GM12878 (cell line): Measurements from ENCODE around the gene UAP1L1. TPM values are rescaled to one million over a fixed set of nuclear protein-coding genes. Genes with fewer than 3 reads are reported as not detected.

Experiments used
- ATAC-seq: fragments of 200-7000 bp; cut with Tn5 transposase; 3 replicates; pipeline ENCODE4 v1.9.1; 2020; ENCODE audit warnings: mild to moderate bottlenecking, moderate library complexity
- BruUV-seq: library from RNA; stranded (reverse); fragments of 400-500 nt; replicated peaks from 2 replicates; lab custom pipeline; 2021; lab: Mats Ljungman, UMichigan
- CTCF ChIA-PET: fragments of 300-600 bp; sonication (Branson Sonifier 250); formaldehyde crosslinking; extraction: SDS; loops from one replicate; lab custom pipeline; 2021; ENCODE audit warnings: inconsistent platforms; lab: Yijun Ruan, JAX
- POLR2A ChIA-PET: fragments of 350-600 bp; formaldehyde crosslinking; extraction: SDS; loops from one replicate; lab custom pipeline; 2021; ENCODE audit warnings: inconsistent platforms; lab: Charles Lee
- RAD21 ChIA-PET: fragments of 300-600 bp; sonication (Branson Sonifier 250); formaldehyde crosslinking; loops from one replicate; lab custom pipeline; 2023; ENCODE audit warnings: antibody characterized with exemption; ENCODE audit not compliant: unreplicated experiment; lab: Charles Lee
- SMC1A ChIA-PET: fragments of 300-600 bp; sonication (Branson Sonifier 250); formaldehyde crosslinking; loops from one replicate; lab custom pipeline; 2023; ENCODE audit not compliant: unreplicated experiment, uncharacterized antibody; lab: Charles Lee
- DNase-seq: peaks from one replicate; pipeline ENCODE4 v3.0.0-alpha.2; 2011; ENCODE audit warnings: low read depth, low spot score
- FAIRE-seq: peaks from 3 replicates; lab custom pipeline; 2011; peaks lifted over from hg19 to GRCh38; lab: Jason Lieb, UNC
- H2AFZ ChIP-seq: 2 replicates; pipeline ENCODE4 v1.6.0; 2011; ENCODE audit warnings: low read depth, low read length, control low read depth; ENCODE audit not compliant: control insufficient read depth
- H3K27ac ChIP-seq: 2 replicates; pipeline ENCODE4 v1.5.1; 2011; ENCODE audit warnings: control low read depth; ENCODE audit not compliant: control insufficient read depth, insufficient read depth
- H3K27me3 ChIP-seq, 2 experiments: replicated peaks in 1 of 2; 2 replicates each; pipeline versions ENCODE4 v1.6.0 to v1.6.1; 2011; ENCODE audit warnings: low read length in 1 of 2; ENCODE audit not compliant: control insufficient read depth in 2 of 2, insufficient read depth in 2 of 2
- H3K36me3 ChIP-seq, 2 experiments: 2 replicates each; pipeline ENCODE4 v1.5.1; 2011; ENCODE audit warnings: low read length in 1 of 2; ENCODE audit not compliant: control insufficient read depth in 2 of 2, insufficient read depth in 2 of 2
- H3K4me1 ChIP-seq: 2 replicates; pipeline ENCODE4 v1.6.1; 2011; ENCODE audit warnings: mild to moderate bottlenecking, low read length, moderate library complexity, mixed read lengths; ENCODE audit not compliant: control insufficient read depth, insufficient read depth
- H3K4me2 ChIP-seq: 2 replicates; pipeline ENCODE4 v1.6.0; 2011; ENCODE audit warnings: control low read depth; ENCODE audit not compliant: control insufficient read depth, insufficient read depth
- H3K4me3 ChIP-seq: fragments of 200-600 bp; sonication (generic); 2 replicates; pipeline ENCODE4 v1.5.1; 2016
- H3K79me2 ChIP-seq: 2 replicates; pipeline ENCODE4 v1.6.0; 2011; ENCODE audit warnings: low read length; ENCODE audit not compliant: control insufficient read depth, insufficient read depth
- H3K9ac ChIP-seq: 2 replicates; pipeline ENCODE4 v1.8.0; 2011; ENCODE audit warnings: low read length, control low read depth, mixed read lengths; ENCODE audit not compliant: control insufficient read depth, insufficient read depth
- H3K9me3 ChIP-seq: replicated peaks from 3 replicates; pipeline ENCODE4 v1.5.1; 2011; ENCODE audit warnings: mild to moderate bottlenecking, low read length; ENCODE audit not compliant: control insufficient read depth, insufficient read depth
- H4K20me1 ChIP-seq: 2 replicates; pipeline ENCODE4 v1.6.0; 2011; ENCODE audit not compliant: control insufficient read depth, insufficient read depth
- BHLHE40 ChIP-seq, 2 experiments: fragments of 450-650 bp in 1 of 2; IDR thresholded peaks; 2 replicates each; pipeline ENCODE4 v1.6.1; 2011 to 2017; ENCODE audit warnings: low read depth in 2 of 2, borderline replicate concordance in 1 of 2, improper control_type of control experiment in 1 of 2, low read length in 1 of 2, mild to moderate bottlenecking in 1 of 2
- CBFB ChIP-seq: IDR thresholded peaks from 2 replicates; pipeline ENCODE4 v1.6.1; 2016; ENCODE audit warnings: antibody characterized with exemption, low read depth
- HDAC6 ChIP-seq: fragments of 200-600 bp; sonication (generic); IDR thresholded peaks from one replicate; pipeline ENCODE4 v1.8.0; 2017; ENCODE audit warnings: antibody characterized with exemption; ENCODE audit not compliant: unreplicated experiment
- IKZF1 ChIP-seq: fragments of 450-650 bp; conservative IDR thresholded peaks from 2 replicates; pipeline ENCODE4 v1.6.1; 2017; ENCODE audit warnings: antibody characterized with exemption, mild to moderate bottlenecking
- MEF2B ChIP-seq: fragments of 450-650 bp; IDR thresholded peaks from 2 replicates; pipeline ENCODE4 v1.6.1; 2018; ENCODE audit warnings: mild to moderate bottlenecking, moderate library complexity; ENCODE audit not compliant: partially characterized antibody, poor library complexity, severe bottlenecking
- MTA2 ChIP-seq: fragments of 450-650 bp; IDR thresholded peaks from 2 replicates; pipeline ENCODE4 v1.6.1; 2016; ENCODE audit warnings: low read depth, mild to moderate bottlenecking, moderate library complexity
- MYC ChIP-seq: IDR thresholded peaks from 2 replicates; pipeline ENCODE4 v1.6.1; 2011; ENCODE audit warnings: mild to moderate bottlenecking, low read length, moderate library complexity, inconsistent platforms; ENCODE audit not compliant: insufficient read depth, insufficient replicate concordance, insufficient read length, severe bottlenecking
- SP1 ChIP-seq: IDR thresholded peaks from one replicate; pipeline ENCODE4 v1.6.1; 2011; ENCODE audit warnings: low read depth, low read length
- ZNF24 ChIP-seq: fragments of 450-650 bp; IDR thresholded peaks from 2 replicates; pipeline ENCODE4 v1.6.1; 2017; ENCODE audit warnings: antibody characterized with exemption, mild to moderate bottlenecking
- WGBS: methylation state at CpG from one replicate; pipeline ENCODE4 v1.1.6; 2016; ENCODE audit warnings: low lambda C conversion rate; ENCODE audit not compliant: insufficient replicate concordance, insufficient coverage; ENCODE audit errors: missing lambda C conversion rate; 5-methylcytosine and 5-hydroxymethylcytosine counted together
- in situ Hi-C: fragments of 300-500 bp; cut with MboI; formaldehyde crosslinking; loops from 9 replicates; pipeline ENCODE4 v1.14.3; 2018; ENCODE audit warnings: mixed read lengths
- intact Hi-C: fragments of 100-400 bp; cut with micrococcal nuclease; formaldehyde crosslinking; loops from one replicate; pipeline ENCODE4 v1.14.2; 2022; ENCODE audit not compliant: unreplicated experiment
- polyA plus RNA-seq, 11 experiments: library from polyadenylated mRNA; depleted of rRNA in 4 of 11; unstranded in 6 of 11; stranded (reverse) in 5 of 11; fragments of >200 nt; fragmentation: Nextera tagmentation in 4 of 11; fragmentation: Illumina TruSeq in 1 of 11; extraction: Ambion mirVana in 4 of 11; extraction: Trizol in 1 of 11; gene quantifications; 1 replicate in 1 of 11; 2 replicates in 10 of 11; pipeline versions ENCODE4 v1.2.1 to v1.2.3, GENCODE V29; 2011 to 2016; ENCODE audit warnings: inconsistent platforms in 2 of 11, missing spikeins in 2 of 11, low read depth in 1 of 11
- total RNA-seq, 4 experiments: library from RNA; depleted of rRNA in 3 of 4; stranded (reverse); fragments of >200 nt in 3 of 4; fragmentation: Illumina TruSeq in 1 of 4; extraction: Trizol in 1 of 4; gene quantifications; 2 replicates each; pipeline versions ENCODE4 v1.2.1 to v1.2.3, GENCODE V29; 2013 to 2021
- TF ChIP-seq, protein P1 (sequence below): fragments of 450-650 bp; formaldehyde crosslinking; IDR thresholded peaks from 2 replicates; pipeline ENCODE4 v1.4.0; 2022; ENCODE audit warnings: mild to moderate bottlenecking, moderate library complexity

Gene UAP1L1
- total and polyA plus RNA-seq, 10 of the 15 experiments (the other 5 are each of a cell fraction or from before 2014, with no cell fraction given) = 0.29 to 15.7 (median 5.8) TPM

DNA sequence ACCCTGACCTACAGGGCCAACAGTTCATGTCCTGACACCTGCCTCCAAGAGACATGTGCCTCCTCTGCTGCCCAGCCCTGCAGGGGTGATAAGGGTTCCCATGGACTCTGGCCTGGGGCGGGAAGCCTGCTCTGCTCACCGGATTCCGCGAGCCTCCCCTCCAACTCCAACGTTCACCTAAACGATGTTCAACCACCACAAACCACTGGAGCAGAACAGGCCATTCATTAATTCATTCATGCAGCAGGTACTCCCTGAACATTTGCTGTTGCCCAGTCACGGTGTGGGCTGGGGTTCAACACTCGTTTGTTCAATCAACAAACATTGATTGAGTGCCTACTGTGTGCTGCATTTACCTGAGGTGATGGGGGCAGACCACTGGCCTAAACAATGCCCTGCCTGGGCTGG lies 3.3 kb upstream of the UAP1L1 start:
- WGBS = 74% methylated on average over 8 of the region's 8 CpGs
- DNase-seq (no peak), FAIRE-seq (no peak), ATAC-seq (no peak)
- no peak overlapping the region for H3K27ac ChIP-seq
- no peaks in the 10 kb centered on the region for H3K9me3 ChIP-seq
- peaks cover 13% of the 10 kb centered on the region for H3K79me2 ChIP-seq
- ChIA-PET SMC1A (interaction anchor here (1.0 kb wide), 1 partner anchor 22 kb away, joined by 5 read pairs; no protein-coding TSS in a partner anchor), CTCF (no interaction called here), POLR2A (interaction anchor here (0.5 to 1.3 kb wide), 2 partner anchors 12 to 125 kb away, joined by 4 to 8 read pairs; partner anchors contain the start of gene MAN1B1), RAD21 (interaction anchor here (1.2 to 5.0 kb wide), 2 partner anchors 22 kb away, joined by 4 to 24 read pairs; no protein-coding TSS in a partner anchor)
- no peaks in the 10 kb centered on the region; the same call in 1 of the 2 replicates for H4K20me1 ChIP-seq
- H3K4me2 ChIP-seq = no peak overlapping the region
- H3K36me3 ChIP-seq = no peaks in the 10 kb centered on the region; a peak in 1 of 4 replicates
- peaks cover 30% of the 10 kb centered on the region for H3K4me1 ChIP-seq
- in situ Hi-C loops (no loop called here), intact Hi-C loops (no loop called here)
- no peak overlapping the region for H3K9ac ChIP-seq
- H3K4me3 ChIP-seq = no peak overlapping the region
- H3K27me3 ChIP-seq = no peaks in the 10 kb centered on the region
- no peak overlapping the region for H2AFZ ChIP-seq
- BruUV-seq = no TSS peak
- peak; percentile 50; the same call in 1 of the 2 replicates for TF ChIP-seq ZNF24
- no peak for TF ChIP-seq SP1

DNA sequence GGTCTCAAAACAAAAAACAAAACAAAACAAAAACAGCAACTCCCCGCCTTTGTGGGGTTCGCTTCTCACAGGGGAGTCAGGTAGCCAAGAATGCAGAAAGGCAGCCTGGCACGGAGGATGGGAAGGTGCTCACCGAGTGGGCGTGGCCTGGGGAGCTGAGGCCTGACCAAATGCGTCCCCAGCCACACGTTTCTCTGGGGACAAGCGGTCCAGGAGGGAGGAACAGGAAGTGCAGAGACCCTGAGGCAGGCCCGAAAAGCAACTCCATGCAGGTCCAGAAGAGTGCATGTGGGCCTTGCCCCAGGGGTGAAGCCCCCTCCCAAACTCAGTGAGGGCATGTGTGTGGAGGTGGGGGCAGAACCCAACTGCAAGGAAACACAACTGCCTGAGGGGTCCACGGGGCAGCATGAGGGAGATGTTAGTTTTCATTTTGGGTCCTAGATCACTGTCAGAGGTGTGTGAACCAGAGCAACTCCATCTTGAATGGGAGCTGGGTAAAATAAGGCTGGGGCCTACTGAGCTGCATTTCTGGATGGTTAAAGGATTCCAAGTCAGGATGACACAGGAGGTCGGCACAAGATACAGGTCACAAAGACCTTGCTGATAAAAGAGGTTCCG lies 2.6 kb upstream of the UAP1L1 start:
- POLR2A ChIA-PET = interaction anchor here (1.1 to 1.3 kb wide), 2 partner anchors 12 to 21 kb away, joined by 3 to 8 read pairs; partner anchors contain the start of gene MAN1B1
- in situ Hi-C loops (no loop called here), intact Hi-C loops (no loop called here)
- RAD21 ChIA-PET = interaction anchor here (1.2 kb wide), 1 partner anchor 21 kb away, joined by 4 read pairs; no protein-coding TSS in a partner anchor
- peak; percentile 24 for ATAC-seq
- peaks cover 0 to 4% of the 10 kb centered on the region in 2 experiments; a peak in 1 of 4 replicates for H3K36me3 ChIP-seq
- H2AFZ ChIP-seq = peak overlapping the region; percentile 72
- no peaks in the 10 kb centered on the region for H3K27me3 ChIP-seq
- H3K4me1 ChIP-seq = peaks cover 25% of the 10 kb centered on the region
- peak overlapping the region; percentile 13; the same call in 1 of the 2 replicates for H3K9ac ChIP-seq
- peak overlapping the region; percentile 50 for H3K4me2 ChIP-seq
- H3K27ac ChIP-seq = 0 out of 2 replicates have a peak overlapping the region, but pooled peaks have one; percentile 36
- DNase-seq = no peak
- H3K79me2 ChIP-seq = peaks cover 10% of the 10 kb centered on the region
- no TSS peak for BruUV-seq
- no peaks in the 10 kb centered on the region for H3K9me3 ChIP-seq
- CTCF ChIA-PET = interaction anchor here (1.4 kb wide), 1 partner anchor 8 kb away, joined by 3 read pairs; no protein-coding TSS in a partner anchor
- WGBS = 22% methylated on average over 12 of the region's 12 CpGs
- SMC1A ChIA-PET = interaction anchor here (1.0 kb wide), 2 partner anchors 12 to 21 kb away, joined by 3 to 5 read pairs; partner anchors contain the start of gene MAN1B1
- no peak overlapping the region for H3K4me3 ChIP-seq
- peak; percentile 44 for FAIRE-seq
- no peaks in the 10 kb centered on the region; the same call in 1 of the 2 replicates for H4K20me1 ChIP-seq
- TF ChIP-seq, protein P1, sequence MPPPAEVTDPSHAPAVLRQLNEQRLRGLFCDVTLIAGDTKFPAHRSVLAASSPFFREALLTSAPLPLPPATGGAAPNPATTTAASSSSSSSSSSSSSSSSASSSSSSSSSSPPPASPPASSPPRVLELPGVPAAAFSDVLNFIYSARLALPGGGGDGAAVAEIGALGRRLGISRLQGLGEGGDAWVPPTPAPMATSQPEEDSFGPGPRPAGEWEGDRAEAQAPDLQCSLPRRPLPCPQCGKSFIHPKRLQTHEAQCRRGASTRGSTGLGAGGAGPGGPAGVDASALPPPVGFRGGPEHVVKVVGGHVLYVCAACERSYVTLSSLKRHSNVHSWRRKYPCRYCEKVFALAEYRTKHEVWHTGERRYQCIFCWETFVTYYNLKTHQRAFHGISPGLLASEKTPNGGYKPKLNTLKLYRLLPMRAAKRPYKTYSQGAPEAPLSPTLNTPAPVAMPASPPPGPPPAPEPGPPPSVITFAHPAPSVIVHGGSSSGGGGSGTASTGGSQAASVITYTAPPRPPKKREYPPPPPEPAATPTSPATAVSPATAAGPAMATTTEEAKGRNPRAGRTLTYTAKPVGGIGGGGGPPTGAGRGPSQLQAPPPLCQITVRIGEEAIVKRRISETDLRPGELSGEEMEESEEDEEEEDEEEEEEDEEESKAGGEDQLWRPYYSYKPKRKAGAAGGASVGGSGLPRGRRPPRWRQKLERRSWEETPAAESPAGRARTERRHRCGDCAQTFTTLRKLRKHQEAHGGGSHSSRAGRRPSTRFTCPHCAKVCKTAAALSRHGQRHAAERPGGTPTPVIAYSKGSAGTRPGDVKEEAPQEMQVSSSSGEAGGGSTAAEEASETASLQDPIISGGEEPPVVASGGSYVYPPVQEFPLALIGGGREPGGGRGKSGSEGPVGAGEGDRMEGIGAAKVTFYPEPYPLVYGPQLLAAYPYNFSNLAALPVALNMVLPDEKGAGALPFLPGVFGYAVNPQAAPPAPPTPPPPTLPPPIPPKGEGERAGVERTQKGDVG (CRISPR knock-in tag) = peak; percentile 80; the same call in 1 of the 2 replicates
- TF ChIP-seq CBFB (no peak), BHLHE40 (IDR thresholded peaks at IDR 0.05; ENCODE audit: borderline replicate concordance in 1 of 2, low read depth in 2 of 2, low read length in 1 of 2) (peak in 1 of 2 experiments; percentile 62; a peak in 2 of 4 replicates), IKZF1 (0 out of 2 replicates have a peak, but pooled peaks have one; percentile 17), MEF2B (peak; percentile 59), HDAC6 (no peak), MYC (no peak), MTA2 (peak; percentile 43; the same call in 1 of the 2 replicates)
